Body of pancreas (tissue), 4 donors: ENCODE results near the gene ONECUT2.

Source experiments
- CTCF ChIP-seq, 7 experiments: fragments of 450-650 bp in 4 of 7; fragments of 200-600 bp in 3 of 7; sonication (generic) in 3 of 7; IDR thresholded peaks; one replicate each; pipeline ENCODE4 v1.5.1; 2016 to 2019; ENCODE audit warnings: antibody characterized with exemption in 7 of 7
- POLR2A ChIP-seq, 3 donors: fragments of 450-650 bp; IDR thresholded peaks; one replicate each; pipeline ENCODE4 v1.6.1; 2016; ENCODE audit warnings: antibody characterized with exemption in 3 of 3, mild to moderate bottlenecking in 2 of 3

GRCh38 chr18:57519668-57520424 is 84.7 kb downstream of the ONECUT2 start:
- no peak for TF ChIP-seq POLR2A (IDR thresholded peaks at IDR 0.05)
- no peak for TF ChIP-seq CTCF (IDR thresholded peaks at IDR 0.05)
